H9 (cell line): ENCODE measurements around the gene DCHS1. TPM values are rescaled to one million over a fixed set of nuclear protein-coding genes. Genes with fewer than 3 reads are reported as not detected.

Experiments
- DNase-seq: peaks from one replicate; pipeline ENCODE4 v3.0.0-alpha.2; 2017
- H2AFZ ChIP-seq: one replicate; pipeline ENCODE4 v1.6.1; 2013; ENCODE audit warnings: mild to moderate bottlenecking, low read length, control low read depth, moderate library complexity
- H2AK5ac ChIP-seq: 2 replicates; pipeline ENCODE4 v1.6.1; 2013; ENCODE audit warnings: low read length, control low read depth, mixed read lengths; ENCODE audit not compliant: insufficient read length
- H2BK120ac ChIP-seq: one replicate; pipeline ENCODE4 v1.6.1; 2013; ENCODE audit warnings: low read depth, mild to moderate bottlenecking, low read length, control low read depth, inconsistent platforms; ENCODE audit not compliant: poor library complexity, severe bottlenecking
- H2BK12ac ChIP-seq: 2 replicates; pipeline ENCODE4 v1.6.1; 2013; ENCODE audit warnings: low read length, control low read depth, mixed read lengths, low read depth; ENCODE audit not compliant: insufficient read length
- H2BK15ac ChIP-seq: 2 replicates; pipeline ENCODE4 v1.6.1; 2013; ENCODE audit warnings: low read depth, low read length, control low read depth
- H2BK20ac ChIP-seq: one replicate; pipeline ENCODE4 v1.6.1; 2013; ENCODE audit warnings: low read depth, mild to moderate bottlenecking, low read length, control low read depth, inconsistent platforms; ENCODE audit not compliant: poor library complexity, severe bottlenecking
- H2BK5ac ChIP-seq: 2 replicates; pipeline ENCODE4 v1.6.1; 2013; ENCODE audit warnings: low read length, control low read depth, mixed read lengths; ENCODE audit not compliant: insufficient read length
- H3K14ac ChIP-seq: 2 replicates; pipeline ENCODE4 v1.6.1; 2013; ENCODE audit warnings: low read length, control low read depth; ENCODE audit not compliant: insufficient read depth
- H3K18ac ChIP-seq: 2 replicates; pipeline ENCODE4 v1.6.1; 2013; ENCODE audit warnings: low read depth, mild to moderate bottlenecking, mixed read lengths, low read length, control low read depth; ENCODE audit not compliant: insufficient read length
- H3K23ac ChIP-seq: 2 replicates; pipeline ENCODE4 v1.6.1; 2013; ENCODE audit warnings: low read length, control low read depth, mixed read lengths, low read depth; ENCODE audit not compliant: insufficient read length
- H3K23me2 ChIP-seq: 2 replicates; pipeline ENCODE4 v1.6.1; 2013; ENCODE audit warnings: low read depth, mild to moderate bottlenecking, mixed read lengths, low read length, control low read depth; ENCODE audit not compliant: insufficient read length, poor library complexity, severe bottlenecking
- H3K27ac ChIP-seq: 2 replicates; pipeline ENCODE4 v1.5.1; 2013; ENCODE audit warnings: low read length, control low read depth, mixed read lengths, low read depth; ENCODE audit not compliant: insufficient read length
- H3K27me3 ChIP-seq: 2 replicates; pipeline ENCODE4 v1.6.1; 2013; ENCODE audit warnings: low read length, control low read depth, inconsistent platforms; ENCODE audit not compliant: insufficient read depth
- H3K4ac ChIP-seq: 2 replicates; pipeline ENCODE4 v1.6.1; 2013; ENCODE audit warnings: low read depth, mild to moderate bottlenecking, control low read depth, inconsistent platforms, low read length, moderate library complexity
- H3K4me1 ChIP-seq: 2 replicates; pipeline ENCODE4 v1.6.1; 2013; ENCODE audit warnings: low read length, control low read depth, inconsistent platforms; ENCODE audit not compliant: insufficient read depth
- H3K4me2 ChIP-seq: 2 replicates; pipeline ENCODE4 v1.6.1; 2013; ENCODE audit warnings: low read length, control low read depth, mixed read lengths; ENCODE audit not compliant: insufficient read length, insufficient read depth
- H3K56ac ChIP-seq: 2 replicates; pipeline ENCODE4 v1.6.1; 2013; ENCODE audit warnings: low read depth, mild to moderate bottlenecking, mixed read lengths, low read length, control low read depth; ENCODE audit not compliant: insufficient read length
- H3K79me1 ChIP-seq: 2 replicates; pipeline ENCODE4 v1.6.1; 2013; ENCODE audit warnings: low read depth, mild to moderate bottlenecking, moderate library complexity, low read length, control low read depth, inconsistent platforms; ENCODE audit not compliant: insufficient read depth, poor library complexity, severe bottlenecking
- H3K79me2 ChIP-seq: 2 replicates; pipeline ENCODE4 v1.6.1; 2013; ENCODE audit warnings: low read length, control low read depth, inconsistent platforms; ENCODE audit not compliant: insufficient read depth
- H3K9ac ChIP-seq: 2 replicates; pipeline ENCODE4 v1.6.1; 2013; ENCODE audit warnings: low read length, control low read depth, mixed read lengths; ENCODE audit not compliant: insufficient read length; ENCODE audit errors: extremely low read depth
- H3K9me3 ChIP-seq: one replicate; pipeline ENCODE4 v1.6.1; 2013; ENCODE audit warnings: low read depth, low read length, inconsistent platforms; ENCODE audit not compliant: control insufficient read depth
- H3T11ph ChIP-seq: one replicate; pipeline ENCODE4 v1.6.1; 2013; ENCODE audit warnings: mild to moderate bottlenecking, low read length, control low read depth, inconsistent platforms
- H4K20me1 ChIP-seq: one replicate; pipeline ENCODE4 v1.6.1; 2013; ENCODE audit not compliant: control insufficient read depth, insufficient read length, insufficient read depth
- H4K5ac ChIP-seq: 2 replicates; pipeline ENCODE4 v1.6.1; 2013; ENCODE audit warnings: low read depth, mild to moderate bottlenecking, mixed read lengths, low read length, control low read depth; ENCODE audit not compliant: insufficient read length
- H4K8ac ChIP-seq: replicated peaks from 2 replicates; pipeline ENCODE4 v1.6.1; 2013; ENCODE audit warnings: low read length, control low read depth, mixed read lengths, low read depth; ENCODE audit not compliant: insufficient read length
- H4K91ac ChIP-seq: 2 replicates; pipeline ENCODE4 v1.6.1; 2013; ENCODE audit warnings: low read depth, mild to moderate bottlenecking, moderate library complexity, mixed read lengths, low read length, control low read depth; ENCODE audit not compliant: insufficient read length
- H3K27ac Mint-ChIP-seq, 3 experiments: 2 replicates in 2 of 3; 3 replicates in 1 of 3; pipeline ENCODE4 v1.8.0; 2020 to 2021; ENCODE audit warnings: mixed read lengths in 3 of 3, mild to moderate bottlenecking in 1 of 3, moderate library complexity in 1 of 3
- H3K27me3 Mint-ChIP-seq: 2 replicates; pipeline ENCODE4 v1.8.0; 2021; ENCODE audit warnings: low read depth, mild to moderate bottlenecking, moderate library complexity, mixed read lengths
- H3K36me3 Mint-ChIP-seq, 3 experiments: 2 replicates in 2 of 3; 3 replicates in 1 of 3; pipeline ENCODE4 v1.8.0; 2020 to 2021; ENCODE audit warnings: low read depth in 3 of 3, mixed read lengths in 3 of 3; ENCODE audit not compliant: insufficient read depth in 1 of 3
- H3K4me1 Mint-ChIP-seq, 2 experiments: 2 replicates each; pipeline ENCODE4 v1.8.0; 2020; ENCODE audit warnings: mixed read lengths in 2 of 2
- H3K4me3 Mint-ChIP-seq, 2 experiments: 2 replicates in 1 of 2; 3 replicates in 1 of 2; pipeline ENCODE4 v1.8.0; 2020 to 2021; ENCODE audit warnings: mild to moderate bottlenecking in 2 of 2, mixed read lengths in 2 of 2, moderate library complexity in 1 of 2
- H3K9me3 Mint-ChIP-seq, 2 experiments: 2 replicates in 1 of 2; 3 replicates in 1 of 2; pipeline ENCODE4 v1.8.0; 2020; ENCODE audit warnings: mild to moderate bottlenecking in 2 of 2, mixed read lengths in 2 of 2, moderate library complexity in 1 of 2
- WGBS: extraction: QIAGEN DNeasy Blood & Tissue Kit; methylation state at CpG from one replicate; pipeline ENCODE4 v1.1.7; 2013; ENCODE audit warnings: missing lambda C conversion rate, low lambda C conversion rate, mixed read lengths; ENCODE audit not compliant: insufficient read length; ENCODE audit errors: extremely low coverage; 5-methylcytosine and 5-hydroxymethylcytosine counted together
- total RNA-seq: library from RNA; stranded (reverse); gene quantifications from 2 replicates; pipeline ENCODE4 v1.2.1, GENCODE V29; 2021
- TF ChIP-seq, protein P1 (sequence below): fragments of 200-600 bp; sonication (generic); conservative IDR thresholded peaks from 3 replicates; pipeline ENCODE4 v1.8.0; 2021; ENCODE audit warnings: antibody characterized with exemption, mild to moderate bottlenecking

Gene DCHS1
- total RNA-seq, 1 experiment from 2014 or later = 12.5 TPM

DNA sequence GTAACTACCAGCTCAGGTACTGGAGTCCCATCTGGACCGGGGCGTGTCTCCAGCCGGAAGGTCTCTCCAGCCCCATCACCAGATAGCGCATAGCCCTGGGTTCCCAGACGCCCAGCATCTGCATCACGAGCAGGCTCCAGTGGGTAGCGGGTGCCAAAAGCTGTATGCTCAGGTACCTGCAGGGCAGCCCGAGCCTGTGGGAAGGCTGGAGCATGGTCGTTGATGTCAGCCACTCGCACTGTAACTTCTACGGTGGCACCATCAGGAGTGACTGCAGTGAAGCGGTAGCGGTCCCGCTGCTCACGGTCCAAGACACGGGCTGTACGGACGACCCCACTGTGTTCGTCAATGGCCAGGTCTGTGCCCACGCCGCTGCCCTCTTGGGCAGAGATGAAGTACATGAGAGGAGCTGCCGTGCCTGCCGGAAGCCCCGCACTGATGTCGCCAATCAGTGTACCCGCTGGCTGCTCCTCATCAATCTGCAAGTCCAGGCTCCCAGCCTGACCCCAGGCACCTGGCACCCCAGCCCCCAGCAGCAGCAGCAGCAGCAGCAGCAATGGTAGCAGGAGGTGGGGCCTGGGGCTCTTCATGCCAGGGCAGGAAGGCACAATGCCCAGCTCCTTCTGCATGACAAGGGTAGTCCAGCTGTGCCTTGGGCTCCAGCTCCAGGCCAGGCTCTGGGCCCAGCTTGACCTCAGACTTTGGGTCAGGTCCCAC lies 14.5 kb downstream of the DCHS1 start:
- H4K5ac ChIP-seq = no peak overlapping the region
- no peak overlapping the region for H2AFZ ChIP-seq
- H3K56ac ChIP-seq = no peak overlapping the region
- no peak for DNase-seq
- H2BK12ac ChIP-seq = no peak overlapping the region
- H2BK15ac ChIP-seq = no peak overlapping the region
- no peak overlapping the region for H2AK5ac ChIP-seq
- H2BK20ac ChIP-seq = no peak overlapping the region
- H3K4me2 ChIP-seq = no peak overlapping the region
- H3K18ac ChIP-seq = no peak overlapping the region
- H3K36me3 Mint-ChIP-seq = no peaks in the 10 kb centered on the region
- no peak overlapping the region for H4K8ac ChIP-seq
- H4K20me1 ChIP-seq = no peaks in the 10 kb centered on the region
- no peaks in the 10 kb centered on the region for H3K4me1 ChIP-seq
- H3K4me3 Mint-ChIP-seq = no peak overlapping the region
- H3K79me1 ChIP-seq = no peaks in the 10 kb centered on the region
- no peaks in the 10 kb centered on the region for H3K4me1 Mint-ChIP-seq
- TF ChIP-seq, protein P1, sequence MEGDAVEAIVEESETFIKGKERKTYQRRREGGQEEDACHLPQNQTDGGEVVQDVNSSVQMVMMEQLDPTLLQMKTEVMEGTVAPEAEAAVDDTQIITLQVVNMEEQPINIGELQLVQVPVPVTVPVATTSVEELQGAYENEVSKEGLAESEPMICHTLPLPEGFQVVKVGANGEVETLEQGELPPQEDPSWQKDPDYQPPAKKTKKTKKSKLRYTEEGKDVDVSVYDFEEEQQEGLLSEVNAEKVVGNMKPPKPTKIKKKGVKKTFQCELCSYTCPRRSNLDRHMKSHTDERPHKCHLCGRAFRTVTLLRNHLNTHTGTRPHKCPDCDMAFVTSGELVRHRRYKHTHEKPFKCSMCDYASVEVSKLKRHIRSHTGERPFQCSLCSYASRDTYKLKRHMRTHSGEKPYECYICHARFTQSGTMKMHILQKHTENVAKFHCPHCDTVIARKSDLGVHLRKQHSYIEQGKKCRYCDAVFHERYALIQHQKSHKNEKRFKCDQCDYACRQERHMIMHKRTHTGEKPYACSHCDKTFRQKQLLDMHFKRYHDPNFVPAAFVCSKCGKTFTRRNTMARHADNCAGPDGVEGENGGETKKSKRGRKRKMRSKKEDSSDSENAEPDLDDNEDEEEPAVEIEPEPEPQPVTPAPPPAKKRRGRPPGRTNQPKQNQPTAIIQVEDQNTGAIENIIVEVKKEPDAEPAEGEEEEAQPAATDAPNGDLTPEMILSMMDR = no peak
- H2BK120ac ChIP-seq = no peak overlapping the region
- no peaks in the 10 kb centered on the region for H3K23me2 ChIP-seq
- 0 out of 2 replicates have a peak, but pooled peaks cover 2% of the 10 kb centered on the region for H3K27me3 Mint-ChIP-seq
- H3T11ph ChIP-seq = no peak overlapping the region
- no CpG with 5 or more reads among the region's 26 CpGs for WGBS
- H3K9ac ChIP-seq = no peak overlapping the region
- no peaks in the 10 kb centered on the region for H3K9me3 ChIP-seq
- no peak overlapping the region for H3K27ac Mint-ChIP-seq
- H3K4ac ChIP-seq = no peak overlapping the region
- no peaks in the 10 kb centered on the region for H3K79me2 ChIP-seq
- no peak overlapping the region for H3K23ac ChIP-seq
- no peak overlapping the region for H2BK5ac ChIP-seq
- H4K91ac ChIP-seq = no peak overlapping the region
- no peak overlapping the region for H3K27ac ChIP-seq
- no peaks in the 10 kb centered on the region for H3K9me3 Mint-ChIP-seq
- H3K27me3 ChIP-seq = no peaks in the 10 kb centered on the region
- no peak overlapping the region; the same call in 1 of the 2 replicates for H3K14ac ChIP-seq
